A673 (cell line): Measurements from ENCODE around the gene WHRN. TPM values are rescaled to one million over a fixed set of nuclear protein-coding genes. Genes with fewer than 3 reads are reported as not detected.

Experiments
- BruUV-seq: library from RNA; stranded (reverse); fragments of 400-500 nt; replicated peaks from 2 replicates; lab custom pipeline; 2021; lab: Mats Ljungman, UMichigan
- CTCF ChIA-PET: fragments of 300-600 bp; sonication (Branson Sonifier 250); formaldehyde crosslinking; loops from one replicate; lab custom pipeline; 2022; ENCODE audit warnings: antibody characterized with exemption; lab: Charles Lee
- POLR2A ChIA-PET: fragments of 300-600 bp; sonication (Branson Sonifier 250); formaldehyde crosslinking; loops from one replicate; lab custom pipeline; 2022; ENCODE audit warnings: antibody characterized with exemption; ENCODE audit not compliant: low non-redundant PET; lab: Charles Lee
- DNase-seq: peaks from one replicate; pipeline ENCODE4 v3.0.0-alpha.2; 2015; ENCODE audit warnings: low spot score
- H3K27ac ChIP-seq: fragments of 200-600 bp; sonication (generic); 2 replicates; pipeline ENCODE4 v1.5.1; 2016; ENCODE audit warnings: mixed run types, low read depth, mild to moderate bottlenecking, mixed read lengths, antibody characterized with exemption, low read length; ENCODE audit not compliant: poor library complexity, severe bottlenecking
- H3K27me3 ChIP-seq: fragments of 200-600 bp; sonication (generic); replicated peaks from 2 replicates; pipeline ENCODE4 v1.6.1; 2017; ENCODE audit warnings: mixed run types, low read depth, mild to moderate bottlenecking, mixed read lengths, antibody characterized with exemption, low read length; ENCODE audit not compliant: insufficient read depth, poor library complexity
- H3K36me3 ChIP-seq: fragments of 200-600 bp; sonication (generic); 2 replicates; pipeline ENCODE4 v1.6.1; 2016; ENCODE audit warnings: mixed run types, mild to moderate bottlenecking, mixed read lengths, antibody characterized with exemption, low read length; ENCODE audit not compliant: insufficient read depth, poor library complexity, severe bottlenecking
- H3K4me1 ChIP-seq: fragments of 200-600 bp; sonication (generic); 2 replicates; pipeline ENCODE4 v1.6.1; 2017; ENCODE audit warnings: mixed run types, mild to moderate bottlenecking, mixed read lengths, antibody characterized with exemption, low read length; ENCODE audit not compliant: insufficient read depth, poor library complexity, severe bottlenecking
- H3K4me3 ChIP-seq: fragments of 200-600 bp; sonication (generic); 2 replicates; pipeline ENCODE4 v1.5.1; 2016; ENCODE audit warnings: low read depth, mixed run types, mild to moderate bottlenecking, mixed read lengths, low read length; ENCODE audit not compliant: poor library complexity, severe bottlenecking
- H3K9me3 ChIP-seq: fragments of 200-600 bp; sonication (generic); 2 replicates; pipeline ENCODE4 v1.6.1; 2016; ENCODE audit warnings: mixed run types, low read depth, mild to moderate bottlenecking, mixed read lengths, antibody characterized with exemption, low read length; ENCODE audit not compliant: poor library complexity, severe bottlenecking
- EZH2 ChIP-seq: fragments of 200-600 bp; sonication (generic); IDR thresholded peaks from 2 replicates; pipeline ENCODE4 v1.6.1; 2017; ENCODE audit warnings: borderline replicate concordance, low read depth, mild to moderate bottlenecking, mixed read lengths, antibody characterized with exemption, low read length; ENCODE audit not compliant: poor library complexity, severe bottlenecking
- intact Hi-C: fragments of 100-400 bp; cut with micrococcal nuclease; formaldehyde crosslinking; loops from one replicate; pipeline ENCODE4 v1.10.0; 2022; ENCODE audit not compliant: unreplicated experiment
- total RNA-seq: library from RNA; stranded (reverse); gene quantifications from 2 replicates; pipeline ENCODE4 v1.2.3, GENCODE V29; 2021
- TF ChIP-seq, protein P1 (sequence below): fragments of 300-800, 200-600 bp; sonication (generic); conservative IDR thresholded peaks from 2 replicates; pipeline ENCODE4 v1.5.1; 2017; ENCODE audit warnings: low read depth, mild to moderate bottlenecking, antibody characterized with exemption, low read length, moderate library complexity, mixed read lengths

WHRN gene
- total RNA-seq, 1 experiment from 2014 or later, result 9.1 TPM

DNA sequence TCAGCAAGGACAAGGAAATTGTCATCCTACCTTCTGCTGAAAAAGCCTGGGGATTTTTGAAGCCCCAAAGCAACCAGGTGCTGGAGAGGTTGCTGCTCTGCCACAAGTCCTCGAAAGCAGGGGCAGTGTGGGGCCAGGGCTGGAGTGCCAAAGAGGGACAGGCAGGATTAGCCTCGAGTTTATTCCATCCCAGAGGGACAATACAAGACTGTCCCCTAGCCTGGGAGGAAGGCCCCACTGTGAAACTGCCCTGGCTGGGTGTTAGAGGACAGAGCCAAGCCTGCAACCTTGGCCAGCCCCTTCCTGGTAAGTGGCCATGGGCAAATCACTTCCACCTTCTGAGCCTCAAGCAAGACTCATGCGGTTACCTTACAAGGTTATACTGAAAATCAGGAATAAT, 55.1 kb downstream of the WHRN start:
- Histone ChIP-seq H3K9me3 (no peaks in the 10 kb centered on the region), H3K4me1 (no peaks in the 10 kb centered on the region), H3K36me3 (no peaks in the 10 kb centered on the region), H3K4me3 (no peak overlapping the region), H3K27me3 (no peaks in the 10 kb centered on the region), H3K27ac (no peak overlapping the region)
- no peak for DNase-seq
- TF ChIP-seq, protein P1, sequence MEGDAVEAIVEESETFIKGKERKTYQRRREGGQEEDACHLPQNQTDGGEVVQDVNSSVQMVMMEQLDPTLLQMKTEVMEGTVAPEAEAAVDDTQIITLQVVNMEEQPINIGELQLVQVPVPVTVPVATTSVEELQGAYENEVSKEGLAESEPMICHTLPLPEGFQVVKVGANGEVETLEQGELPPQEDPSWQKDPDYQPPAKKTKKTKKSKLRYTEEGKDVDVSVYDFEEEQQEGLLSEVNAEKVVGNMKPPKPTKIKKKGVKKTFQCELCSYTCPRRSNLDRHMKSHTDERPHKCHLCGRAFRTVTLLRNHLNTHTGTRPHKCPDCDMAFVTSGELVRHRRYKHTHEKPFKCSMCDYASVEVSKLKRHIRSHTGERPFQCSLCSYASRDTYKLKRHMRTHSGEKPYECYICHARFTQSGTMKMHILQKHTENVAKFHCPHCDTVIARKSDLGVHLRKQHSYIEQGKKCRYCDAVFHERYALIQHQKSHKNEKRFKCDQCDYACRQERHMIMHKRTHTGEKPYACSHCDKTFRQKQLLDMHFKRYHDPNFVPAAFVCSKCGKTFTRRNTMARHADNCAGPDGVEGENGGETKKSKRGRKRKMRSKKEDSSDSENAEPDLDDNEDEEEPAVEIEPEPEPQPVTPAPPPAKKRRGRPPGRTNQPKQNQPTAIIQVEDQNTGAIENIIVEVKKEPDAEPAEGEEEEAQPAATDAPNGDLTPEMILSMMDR, result no peak
- TF ChIP-seq EZH2, result no peak
- intact Hi-C loops, result no loop called here
- ChIA-PET POLR2A (no interaction called here), CTCF (no interaction called here)
- BruUV-seq, result no TSS peak

DNA sequence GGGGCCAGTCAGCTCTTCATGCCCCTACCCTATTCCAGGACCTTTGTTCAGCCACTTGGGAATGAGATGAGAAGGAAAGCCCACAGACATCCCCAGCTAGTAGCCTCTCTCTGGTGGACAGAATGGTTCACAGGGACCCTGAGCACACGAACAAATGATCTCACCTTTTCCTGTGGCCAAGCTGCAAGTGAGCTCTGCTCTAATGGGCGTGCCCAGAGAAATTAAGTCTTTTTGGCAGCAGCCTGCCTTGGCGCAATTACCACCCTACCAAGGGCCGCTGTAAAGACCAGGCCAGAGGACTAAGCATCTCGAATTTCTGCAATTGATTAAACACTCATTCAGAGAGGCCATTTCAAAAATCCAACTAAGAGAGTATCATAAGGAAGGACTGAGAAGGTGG, 56.0 kb downstream of the WHRN start:
- TF ChIP-seq, protein P1, result no peak
- TF ChIP-seq EZH2, result no peak
- Histone ChIP-seq H3K4me3 (no peak overlapping the region), H3K36me3 (no peaks in the 10 kb centered on the region), H3K4me1 (no peaks in the 10 kb centered on the region), H3K27ac (no peak overlapping the region), H3K27me3 (no peaks in the 10 kb centered on the region), H3K9me3 (no peaks in the 10 kb centered on the region)
- no TSS peak for BruUV-seq
- ChIA-PET POLR2A (no interaction called here), CTCF (no interaction called here)
- intact Hi-C loops, result no loop called here
- DNase-seq, result no peak

DNA sequence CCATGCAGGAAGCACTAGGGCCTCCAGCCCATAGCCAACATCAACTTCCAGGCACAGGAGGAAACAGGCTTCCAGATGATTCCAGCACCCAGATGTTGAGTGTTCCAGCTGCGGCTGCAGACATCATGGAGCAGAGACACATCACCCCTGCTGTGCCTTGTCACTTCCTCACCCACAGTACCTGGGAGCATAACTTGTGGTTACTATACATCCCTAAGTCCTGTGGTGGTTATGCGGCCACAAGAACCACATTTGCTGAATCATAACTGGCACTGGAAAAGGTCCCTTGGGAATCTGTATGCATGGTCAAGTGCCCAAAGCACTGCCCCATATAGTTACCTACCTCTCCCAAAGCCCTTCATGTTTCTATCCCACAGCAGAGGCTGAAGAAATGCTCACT, 56.6 kb downstream of the WHRN start:
- BruUV-seq, result no TSS peak
- DNase-seq, result no peak
- Histone ChIP-seq H3K27ac (no peak overlapping the region), H3K27me3 (no peaks in the 10 kb centered on the region), H3K4me1 (no peaks in the 10 kb centered on the region), H3K9me3 (no peaks in the 10 kb centered on the region), H3K4me3 (no peak overlapping the region), H3K36me3 (no peaks in the 10 kb centered on the region)
- intact Hi-C loops, result no loop called here
- TF ChIP-seq EZH2, result no peak
- ChIA-PET CTCF (no interaction called here), POLR2A (no interaction called here)

DNA sequence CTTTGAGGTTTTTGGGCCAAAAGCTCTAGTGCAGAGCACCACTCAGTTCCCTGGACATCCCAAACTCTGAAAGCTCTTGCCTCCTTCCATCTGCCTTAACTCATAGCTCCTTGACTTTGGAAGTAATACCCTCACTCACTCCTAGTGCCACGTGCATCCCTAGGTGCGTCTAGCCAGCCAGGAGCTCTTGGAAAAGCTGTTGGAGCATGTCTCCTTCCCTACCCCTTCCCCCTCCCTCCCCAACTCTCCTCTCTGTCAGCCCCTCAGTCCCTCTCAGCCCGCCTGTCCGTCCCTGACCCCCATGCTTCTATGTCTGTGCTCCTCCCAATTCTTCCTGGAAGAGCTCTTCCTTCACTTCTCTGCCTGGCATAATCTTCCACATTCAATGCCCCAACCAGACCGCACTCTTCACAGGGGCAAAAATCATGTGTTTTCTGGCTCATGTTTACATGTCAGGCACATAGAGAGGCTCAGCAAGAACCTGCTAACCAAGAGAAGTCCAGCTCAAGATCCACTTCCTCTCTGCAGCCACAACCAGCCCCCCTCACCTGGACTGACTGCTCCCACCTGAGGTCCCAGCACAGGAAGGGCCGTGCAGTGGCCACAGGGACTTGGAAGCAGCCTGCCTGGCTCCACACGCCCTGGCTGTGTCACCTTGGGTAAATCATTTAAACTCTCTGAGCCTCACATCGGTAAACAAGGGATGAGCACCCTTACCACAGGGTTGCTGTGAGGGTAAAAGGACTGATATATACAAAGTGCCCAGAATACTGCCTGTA, 58.4 kb downstream of the WHRN start:
- CTCF ChIA-PET, result no interaction called here
- no peak overlapping the region for H3K27ac ChIP-seq
- TF ChIP-seq, protein P1, result no peak
- TF ChIP-seq EZH2, result no peak
- no peaks in the 10 kb centered on the region for H3K36me3 ChIP-seq
- H3K4me1 ChIP-seq, result no peaks in the 10 kb centered on the region
- intact Hi-C loops, result no loop called here
- no TSS peak for BruUV-seq
- no peak for DNase-seq
- H3K27me3 ChIP-seq, result no peaks in the 10 kb centered on the region
- POLR2A ChIA-PET, result interaction anchor here (0.7 kb wide), 1 partner anchor 17 kb away, joined by 3 read pairs; no protein-coding TSS in a partner anchor
- no peaks in the 10 kb centered on the region for H3K9me3 ChIP-seq
- no peak overlapping the region for H3K4me3 ChIP-seq
